HCT116 (cell line): ENCODE measurements around the gene IPO5. TPM values are rescaled to one million over a fixed set of nuclear protein-coding genes. Genes with fewer than 3 reads are reported as not detected.

ENCODE experiments used
- ATAC-seq: fragments of 200-7000 bp; cut with Tn5 transposase; 2 replicates; pipeline ENCODE4 v1.9.1; 2020; ENCODE audit warnings: mild to moderate bottlenecking, moderate library complexity
- BruUV-seq: library from RNA; stranded (reverse); fragments of 400-500 nt; replicated peaks from 2 replicates; lab custom pipeline; 2021; lab: Mats Ljungman, UMichigan
- CTCF ChIA-PET: fragments of 300-600 bp; sonication (Branson Sonifier 250); formaldehyde crosslinking; loops from one replicate; lab custom pipeline; 2021; ENCODE audit warnings: antibody characterized with exemption; lab: Charles Lee
- POLR2A ChIA-PET: fragments of 300-600, 350-600 bp; sonication (Branson Sonifier 250); formaldehyde crosslinking; loops from one replicate; lab custom pipeline; 2021; ENCODE audit warnings: antibody characterized with exemption; lab: Charles Lee
- RAD21 ChIA-PET, 2 experiments: fragments of 300-600 bp; sonication (Branson Sonifier 250); formaldehyde crosslinking; loops; one replicate each; lab custom pipeline; 2023; ENCODE audit warnings: low total read pairs in 2 of 2; ENCODE audit not compliant: uncharacterized antibody in 2 of 2, unreplicated experiment in 2 of 2, low non-redundant PET in 1 of 2; lab: Charles Lee
- DNase-seq: peaks from one replicate; pipeline ENCODE4 v3.0.0-alpha.2; 2010; ENCODE audit warnings: low read depth, low spot score
- H2AFZ ChIP-seq: fragments of 200-600 bp; shearing (Covaris generic), sonication (generic); 2 replicates; pipeline ENCODE4 v1.6.1; 2017; ENCODE audit warnings: low read depth, mixed run types, mixed read lengths, antibody characterized with exemption, low read length; ENCODE audit not compliant: poor library complexity, severe bottlenecking
- H3K27ac ChIP-seq: 2 replicates; pipeline ENCODE4 v1.5.1; 2012; ENCODE audit warnings: low read depth, low read length
- H3K27me3 ChIP-seq: fragments of 200-600 bp; sonication (generic); 2 replicates; pipeline ENCODE4 v1.6.1; 2016; ENCODE audit warnings: mixed run types, low read length, mixed read lengths; ENCODE audit not compliant: insufficient read depth
- H3K36me3 ChIP-seq, 2 experiments: fragments of 200-500 bp in 1 of 2; fragments of 200-600 bp in 1 of 2; sonication (Bioruptor generic) in 1 of 2; sonication (generic) in 1 of 2; 2 replicates each; pipeline versions ENCODE4 v1.5.1 to v1.6.1; 2014 to 2016; ENCODE audit warnings: low read length in 2 of 2, inconsistent platforms in 1 of 2, mixed read lengths in 1 of 2, mixed run types in 1 of 2; ENCODE audit not compliant: insufficient read depth in 2 of 2, control insufficient read depth in 1 of 2
- H3K4me1 ChIP-seq, 2 experiments: fragments of 200-600 bp in 1 of 2; sonication (generic) in 1 of 2; 2 replicates each; pipeline versions ENCODE4 v1.5.1 to v1.6.1; 2012 to 2017; ENCODE audit warnings: low read length in 2 of 2, inconsistent platforms in 1 of 2, mild to moderate bottlenecking in 1 of 2, mixed read lengths in 1 of 2, mixed run types in 1 of 2, moderate library complexity in 1 of 2; ENCODE audit not compliant: insufficient read depth in 2 of 2, control insufficient read depth in 1 of 2
- H3K4me2 ChIP-seq: fragments of 200-600 bp; sonication (generic); 2 replicates; pipeline ENCODE4 v1.6.1; 2017; ENCODE audit warnings: mixed run types, low read length, mixed read lengths
- H3K4me3 ChIP-seq, 2 experiments: fragments of 200-600 bp in 1 of 2; sonication (generic) in 1 of 2; replicated peaks in 1 of 2; 2 replicates each; pipeline ENCODE4 v1.5.1; 2011 to 2016; ENCODE audit warnings: low read length in 2 of 2, control low read depth in 1 of 2, low read depth in 1 of 2, mild to moderate bottlenecking in 1 of 2, mixed read lengths in 1 of 2, mixed run types in 1 of 2
- H3K79me2 ChIP-seq: fragments of 200-600 bp; sonication (generic); 2 replicates; pipeline ENCODE4 v1.6.1; 2017; ENCODE audit warnings: mild to moderate bottlenecking, mixed run types, low read length, moderate library complexity, mixed read lengths; ENCODE audit not compliant: insufficient read depth
- H3K9ac ChIP-seq: fragments of 200-600 bp; sonication (generic); 2 replicates; pipeline ENCODE4 v1.6.1; 2016; ENCODE audit warnings: low read length, mixed read lengths
- H3K9me2 ChIP-seq: fragments of 200-600 bp; sonication (generic), shearing (Covaris generic); 2 replicates; pipeline ENCODE4 v1.6.1; 2017; ENCODE audit warnings: mixed run types, mild to moderate bottlenecking, moderate library complexity; ENCODE audit not compliant: insufficient read depth
- H3K9me3 ChIP-seq, 2 experiments: fragments of 200-500 bp in 1 of 2; fragments of 200-600 bp in 1 of 2; sonication (Bioruptor generic) in 1 of 2; sonication (generic) in 1 of 2; 2 replicates each; pipeline ENCODE4 v1.6.1; 2014 to 2017; ENCODE audit warnings: low read length in 2 of 2, mixed read lengths in 2 of 2, inconsistent platforms in 1 of 2, low read depth in 1 of 2, mild to moderate bottlenecking in 1 of 2, mixed run types in 1 of 2, moderate library complexity in 1 of 2; ENCODE audit not compliant: control insufficient read depth in 1 of 2, insufficient read depth in 1 of 2
- H4K20me1 ChIP-seq: fragments of 200-600 bp; sonication (generic), shearing (Covaris generic); 2 replicates; pipeline ENCODE4 v1.6.1; 2017; ENCODE audit warnings: mixed run types, mild to moderate bottlenecking, moderate library complexity; ENCODE audit not compliant: insufficient read depth
- EGR1 ChIP-seq: IDR thresholded peaks from 2 replicates; pipeline ENCODE4 v1.6.1; 2012; ENCODE audit warnings: low read depth
- ELF1 ChIP-seq: IDR thresholded peaks from 2 replicates; pipeline ENCODE4 v1.6.1; 2012; ENCODE audit warnings: low read depth, borderline replicate concordance
- EZH2phosphoT487 ChIP-seq: fragments of 200-600 bp; IDR thresholded peaks from 2 replicates; pipeline ENCODE4 v1.6.1; 2018; ENCODE audit warnings: antibody characterized with exemption, borderline replicate concordance
- FOSL1 ChIP-seq: IDR thresholded peaks from 2 replicates; pipeline ENCODE4 v1.6.1; 2012; ENCODE audit warnings: low read depth
- JUND ChIP-seq: IDR thresholded peaks from 2 replicates; pipeline ENCODE4 v1.6.1; 2012
- RAD21 ChIP-seq: IDR thresholded peaks from 2 replicates; pipeline ENCODE4 v1.6.1; 2012; ENCODE audit warnings: low read depth, mild to moderate bottlenecking
- SRF ChIP-seq: IDR thresholded peaks from 2 replicates; pipeline ENCODE4 v1.6.1; 2012; ENCODE audit warnings: low read depth
- ZFX ChIP-seq: fragments of 450-650 bp; IDR thresholded peaks from 2 replicates; pipeline ENCODE4 v1.6.1; 2017
- intact Hi-C: fragments of 100-400 bp; cut with micrococcal nuclease; formaldehyde crosslinking; loops from 2 replicates; pipeline ENCODE4 v1.10.0; 2022
- total RNA-seq: library from RNA; stranded (reverse); gene quantifications from one replicate; pipeline ENCODE4 v1.2.1, GENCODE V29; 2021; ENCODE audit not compliant: unreplicated experiment
- TF ChIP-seq, protein P1 (sequence below): IDR thresholded peaks from 2 replicates; pipeline ENCODE4 v1.6.1; 2012

Gene IPO5
- total RNA-seq, 1 experiment from 2014 or later: 237 TPM

- Histone ChIP-seq H3K4me3 (no peak overlapping the region), H3K9ac (no peak overlapping the region), H4K20me1 (no peaks in the 10 kb centered on the region), H3K4me1 (no peaks in the 10 kb centered on the region), H3K79me2 (no peaks in the 10 kb centered on the region), H2AFZ (no peak overlapping the region), H3K27ac (no peak overlapping the region), H3K4me2 (no peak overlapping the region), H3K36me3 (no peaks in the 10 kb centered on the region), H3K9me2 (no peaks in the 10 kb centered on the region), H3K27me3 (no peaks in the 10 kb centered on the region), H3K9me3 (no peaks in the 10 kb centered on the region)
- no peak for TF ChIP-seq EGR1
- TF ChIP-seq SRF: no peak
- TF ChIP-seq, protein P1, sequence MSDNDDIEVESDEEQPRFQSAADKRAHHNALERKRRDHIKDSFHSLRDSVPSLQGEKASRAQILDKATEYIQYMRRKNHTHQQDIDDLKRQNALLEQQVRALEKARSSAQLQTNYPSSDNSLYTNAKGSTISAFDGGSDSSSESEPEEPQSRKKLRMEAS: no peak
- no peak for TF ChIP-seq RAD21
- no peak for TF ChIP-seq FOSL1
- TF ChIP-seq EZH2phosphoT487: no peak
- TF ChIP-seq JUND: no peak
- ChIA-PET CTCF (no interaction called here), POLR2A (no interaction called here), RAD21 (no interaction called here)
- no peak for DNase-seq
- intact Hi-C loops: no loop called here
- BruUV-seq: no TSS peak
- ATAC-seq: no peak
Observed at GRCh38 chr13:97936036-97936435, 17.4 kb upstream of the IPO5 start.

- no peak for ATAC-seq
- no peaks in the 10 kb centered on the region for H4K20me1 ChIP-seq
- no peaks in the 10 kb centered on the region for H3K9me2 ChIP-seq
- H3K9ac ChIP-seq: no peak overlapping the region
- no peak for TF ChIP-seq ZFX
- TF ChIP-seq JUND: no peak
- TF ChIP-seq ELF1: no peak
- H3K36me3 ChIP-seq: no peaks in the 10 kb centered on the region
- POLR2A ChIA-PET: no interaction called here
- no TSS peak for BruUV-seq
- intact Hi-C loops: no loop called here
- no peaks in the 10 kb centered on the region for H3K27me3 ChIP-seq
- H3K4me1 ChIP-seq: no peaks in the 10 kb centered on the region
- no peak overlapping the region for H3K27ac ChIP-seq
- no peak overlapping the region for H2AFZ ChIP-seq
- H3K4me3 ChIP-seq: no peak overlapping the region
- RAD21 ChIA-PET: no interaction called here
- CTCF ChIA-PET: no interaction called here
- no peak for DNase-seq
- no peaks in the 10 kb centered on the region for H3K9me3 ChIP-seq
- no peaks in the 10 kb centered on the region for H3K79me2 ChIP-seq
- H3K4me2 ChIP-seq: no peak overlapping the region
Observed at GRCh38 chr13:97938706-97939475, 14.6 kb upstream of the IPO5 start.
